NT2/D1 (cell line): ENCODE data around the gene ACBD4.

Experiments
- DNase-seq: peaks from one replicate; pipeline ENCODE4 v3.0.0-alpha.2; 2011; ENCODE audit warnings: low read depth, low spot score
- H3K27me3 ChIP-seq: 2 replicates; pipeline ENCODE4 v1.6.0; 2011; ENCODE audit warnings: mild to moderate bottlenecking; ENCODE audit not compliant: insufficient read length, insufficient read depth
- H3K36me3 ChIP-seq: 2 replicates; pipeline ENCODE4 v1.6.1; 2011; ENCODE audit warnings: mild to moderate bottlenecking, low read length, mixed read lengths; ENCODE audit not compliant: insufficient read depth, insufficient read length
- H3K4me1 ChIP-seq: 2 replicates; pipeline ENCODE4 v1.5.1; 2011; ENCODE audit not compliant: insufficient read depth, insufficient read length
- H3K4me3 ChIP-seq: 2 replicates; pipeline ENCODE4 v1.5.1; 2011; ENCODE audit warnings: low read depth; ENCODE audit not compliant: insufficient read length
- H3K9ac ChIP-seq: 2 replicates; pipeline ENCODE4 v1.6.0; 2011; ENCODE audit warnings: low read depth; ENCODE audit not compliant: insufficient read length
- H3K9me3 ChIP-seq: 2 replicates; pipeline ENCODE4 v1.5.1; 2011; ENCODE audit warnings: mild to moderate bottlenecking, low read length; ENCODE audit not compliant: insufficient read depth
- SUZ12 ChIP-seq: IDR thresholded peaks from 2 replicates; pipeline ENCODE4 v1.6.1; 2011; ENCODE audit not compliant: insufficient read length, insufficient read depth; ENCODE audit errors: extremely low read depth
- YY1 ChIP-seq: IDR thresholded peaks from 2 replicates; pipeline ENCODE4 v1.6.1; 2011; ENCODE audit not compliant: insufficient read length, insufficient read depth
- ZNF274 ChIP-seq: IDR thresholded peaks from 2 replicates; pipeline ENCODE4 v1.6.1; 2011; ENCODE audit warnings: mild to moderate bottlenecking, low read depth, low read length

The ACBD4 gene

DNA sequence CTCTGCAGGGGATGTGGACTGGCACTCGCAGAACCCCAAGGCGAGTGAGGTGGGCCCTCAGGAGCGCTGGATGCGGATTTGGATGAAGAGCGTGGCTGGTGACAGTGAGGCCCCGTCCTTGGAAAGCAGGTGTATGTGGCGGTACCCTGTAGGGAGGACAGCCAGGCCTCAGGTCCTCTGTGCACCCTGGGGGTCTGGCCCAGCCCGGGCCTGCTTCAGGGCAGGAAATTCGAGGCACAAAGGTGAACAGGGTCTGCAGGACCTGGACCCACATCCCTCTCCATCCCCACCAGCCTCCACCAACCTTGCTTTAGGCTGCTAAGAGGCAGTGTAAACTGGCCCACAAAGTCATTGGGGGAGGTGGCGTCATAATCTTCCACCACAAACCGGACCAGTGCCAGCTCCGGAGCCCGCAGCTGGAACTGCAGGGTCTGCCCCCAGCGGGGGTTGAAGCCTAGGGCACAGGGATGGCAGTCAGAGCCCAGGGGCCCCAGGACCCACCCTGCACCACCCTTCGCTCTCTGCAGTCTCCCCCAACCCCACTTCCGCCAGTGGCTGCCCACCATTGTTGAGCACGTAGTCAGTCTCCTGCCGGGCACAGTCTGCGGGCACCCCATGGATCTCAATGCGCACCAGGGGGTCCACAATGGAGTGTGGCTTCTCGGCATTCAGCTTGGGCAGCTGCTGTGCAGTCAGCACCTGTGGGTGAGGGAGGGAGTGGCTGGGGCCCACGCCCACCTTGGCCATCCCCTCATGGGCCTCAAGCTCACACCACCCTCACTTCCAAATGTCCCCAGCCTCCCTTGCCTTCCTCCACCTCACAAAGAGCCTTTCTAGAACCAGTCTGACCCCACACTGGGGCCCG lies 22.7 kb upstream of the ACBD4 start:
- peaks cover 59% of the 10 kb centered on the region for H3K36me3 ChIP-seq
- no peaks in the 10 kb centered on the region for H3K9me3 ChIP-seq
- H3K9ac ChIP-seq, result no peak overlapping the region
- no peak for DNase-seq
- no peaks in the 10 kb centered on the region for H3K27me3 ChIP-seq
- H3K4me1 ChIP-seq, result peaks cover 19% of the 10 kb centered on the region
- TF ChIP-seq ZNF274, result no peak
- TF ChIP-seq YY1, result no peak
- TF ChIP-seq SUZ12, result no peak
- no peak overlapping the region for H3K4me3 ChIP-seq

DNA sequence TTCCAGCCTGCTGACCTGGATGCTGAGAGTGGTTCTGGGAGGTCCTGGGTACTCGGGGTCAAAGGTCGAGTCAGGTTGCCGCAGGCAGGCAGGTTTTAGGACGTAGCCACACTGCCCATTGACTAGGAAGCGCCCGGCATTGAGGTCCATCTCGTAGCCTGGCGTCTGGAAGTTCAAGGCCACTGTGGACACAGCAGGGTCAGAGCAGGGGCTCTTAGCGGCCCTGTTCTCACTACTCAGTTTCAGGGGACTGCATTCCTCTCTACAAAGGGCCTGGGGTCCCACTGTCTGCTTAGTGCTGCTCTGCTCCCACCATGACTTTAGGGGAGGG lies 22.1 kb upstream of the ACBD4 start:
- no peaks in the 10 kb centered on the region for H3K9me3 ChIP-seq
- H3K4me1 ChIP-seq, result peaks cover 19% of the 10 kb centered on the region
- no peak overlapping the region for H3K9ac ChIP-seq
- H3K27me3 ChIP-seq, result no peaks in the 10 kb centered on the region
- DNase-seq, result no peak
- H3K4me3 ChIP-seq, result no peak overlapping the region
- TF ChIP-seq YY1 (no peak), ZNF274 (no peak), SUZ12 (no peak)
- peaks cover 59% of the 10 kb centered on the region for H3K36me3 ChIP-seq

- DNase-seq, result no peak
- peaks cover 19% of the 10 kb centered on the region for H3K4me1 ChIP-seq
- H3K27me3 ChIP-seq, result no peaks in the 10 kb centered on the region
- no peak overlapping the region for H3K4me3 ChIP-seq
- TF ChIP-seq YY1 (no peak), SUZ12 (no peak), ZNF274 (no peak)
- no peak overlapping the region for H3K9ac ChIP-seq
- no peaks in the 10 kb centered on the region for H3K9me3 ChIP-seq
- H3K36me3 ChIP-seq, result peaks cover 58% of the 10 kb centered on the region
Observed at GRCh38 chr17:45114117-45114932, 21.2 kb upstream of the ACBD4 start.

GRCh38 chr17:45115015-45115625 lies 20.4 kb upstream of the ACBD4 start:
- H3K4me3 ChIP-seq, result no peak overlapping the region
- no peak for DNase-seq
- no peaks in the 10 kb centered on the region for H3K9me3 ChIP-seq
- H3K4me1 ChIP-seq, result peaks cover 19% of the 10 kb centered on the region
- no peak for TF ChIP-seq ZNF274
- TF ChIP-seq SUZ12, result no peak
- TF ChIP-seq YY1, result no peak
- H3K9ac ChIP-seq, result no peak overlapping the region
- H3K36me3 ChIP-seq, result peaks cover 64% of the 10 kb centered on the region
- no peaks in the 10 kb centered on the region for H3K27me3 ChIP-seq

DNA sequence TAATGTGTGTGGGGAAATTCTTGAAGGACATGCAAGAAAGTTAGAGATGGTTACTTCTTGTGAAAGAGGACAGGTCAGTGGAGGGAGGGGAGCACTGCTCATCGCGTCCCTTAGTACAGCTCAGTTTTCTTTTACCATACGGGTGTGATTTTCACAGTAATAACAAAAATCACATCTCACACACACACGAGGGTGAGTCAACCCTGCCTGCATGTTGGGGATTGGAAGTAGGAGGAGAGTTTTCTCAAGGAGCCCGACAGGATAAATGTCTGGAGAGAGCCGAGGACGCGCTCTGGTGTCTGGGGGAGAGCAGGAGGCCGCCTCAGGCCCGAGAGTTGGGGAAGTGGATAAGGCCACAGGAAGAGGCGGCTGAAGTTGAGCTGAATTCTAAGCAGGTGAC lies 19.6 kb upstream of the ACBD4 start:
- no peak for TF ChIP-seq YY1
- no peak for TF ChIP-seq SUZ12
- TF ChIP-seq ZNF274, result no peak

DNA sequence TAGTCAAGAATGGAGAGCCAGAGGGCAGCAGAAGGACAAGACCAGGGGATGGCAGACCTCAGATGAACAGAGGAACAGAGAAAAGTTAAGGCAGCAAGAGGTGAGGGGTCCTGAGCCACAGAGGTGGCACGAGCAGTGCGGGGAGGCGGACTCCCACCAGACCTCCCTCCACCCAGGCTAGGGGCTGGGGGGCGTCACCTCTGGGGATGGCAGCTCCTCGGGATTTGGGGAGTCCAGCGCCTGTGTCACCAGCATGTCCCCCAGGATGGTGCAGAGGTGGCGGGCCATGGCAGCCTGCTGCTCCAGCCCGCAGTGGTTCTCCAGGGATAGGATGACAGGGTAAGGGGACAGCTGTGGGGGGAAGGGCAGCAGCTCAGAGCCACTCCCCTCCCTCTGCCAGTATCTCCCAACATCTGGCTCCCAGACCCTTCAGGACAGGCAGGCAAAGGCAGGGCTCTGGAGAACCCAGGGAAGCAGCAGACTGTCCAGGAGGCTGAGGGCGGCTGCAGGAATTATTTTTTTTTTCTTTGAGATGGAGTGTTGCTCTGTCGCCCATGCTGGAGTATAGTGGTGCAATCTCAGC lies 19.0 kb upstream of the ACBD4 start:
- no peaks in the 10 kb centered on the region for H3K27me3 ChIP-seq
- H3K9ac ChIP-seq, result no peak overlapping the region
- no peak for DNase-seq
- TF ChIP-seq YY1, result no peak
- TF ChIP-seq SUZ12, result no peak
- no peak for TF ChIP-seq ZNF274
- peaks cover 58% of the 10 kb centered on the region for H3K36me3 ChIP-seq
- no peaks in the 10 kb centered on the region for H3K9me3 ChIP-seq
- H3K4me1 ChIP-seq, result peaks cover 16% of the 10 kb centered on the region
- no peak overlapping the region for H3K4me3 ChIP-seq

More for the DNA sequence above, 19.6 kb upstream of the ACBD4 start:
- H3K9me3 ChIP-seq, result no peaks in the 10 kb centered on the region
- H3K27me3 ChIP-seq, result no peaks in the 10 kb centered on the region
- H3K4me3 ChIP-seq, result no peak overlapping the region
- H3K4me1 ChIP-seq, result peaks cover 15% of the 10 kb centered on the region
- H3K36me3 ChIP-seq, result peaks cover 64% of the 10 kb centered on the region
- H3K9ac ChIP-seq, result no peak overlapping the region
- no peak for DNase-seq
